NCI-H345 treated with DMSO at 0.1 percent for 48 hours (cell line): Measurements from ENCODE around the gene KREMEN1.

ENCODE experiments used
- DNase-seq: peaks from one replicate; lab custom pipeline; 2025; ENCODE audit not compliant: unreplicated experiment; lab: John Stamatoyannopoulos, UW

KREMEN1 gene

GRCh38 chr22:29126670-29127395, 54.0 kb downstream of the KREMEN1 start:
- DNase-seq: no peak

DNA sequence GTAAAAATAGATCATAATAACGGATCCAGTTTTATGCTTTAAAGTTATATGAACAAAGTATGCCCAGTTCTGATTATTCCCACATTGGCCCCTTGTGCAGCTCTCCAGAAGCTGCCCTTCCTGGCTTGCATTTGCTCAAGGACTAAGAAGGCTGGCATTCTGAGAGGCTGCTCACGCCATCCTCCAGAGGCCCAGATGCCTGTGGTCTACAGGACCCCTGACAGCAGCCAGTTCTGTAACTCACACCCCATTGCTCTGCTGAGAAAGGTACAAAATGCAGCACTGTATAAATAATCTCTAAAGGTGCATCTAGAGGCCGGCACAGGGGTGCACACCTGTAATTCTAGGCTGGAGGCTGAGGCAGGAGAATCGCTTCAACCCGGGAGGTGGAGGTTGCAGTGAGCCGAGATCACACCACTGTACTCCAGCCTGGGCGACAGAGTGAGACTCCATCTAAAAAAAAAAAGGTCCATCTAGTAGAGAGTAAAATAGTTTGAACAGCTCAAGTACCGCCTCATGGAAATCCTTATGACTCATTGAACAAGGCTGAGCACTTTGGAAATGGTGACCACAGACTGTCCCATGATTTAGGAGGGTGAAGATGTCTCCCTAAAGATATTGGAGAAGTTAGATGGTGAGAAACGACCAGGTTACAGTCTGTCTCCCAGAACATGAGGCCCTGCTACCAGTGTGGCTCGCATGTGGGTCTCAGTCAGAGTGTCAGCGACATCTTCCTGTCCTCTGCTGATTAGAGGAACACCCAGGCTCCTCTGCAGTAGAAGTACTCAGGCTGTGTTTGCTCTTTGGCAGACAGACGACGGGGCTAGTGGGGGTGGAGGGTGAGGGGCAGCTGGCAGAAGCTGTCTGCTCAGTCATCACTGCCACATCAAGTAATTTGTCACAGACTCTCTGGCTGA, 56.3 kb downstream of the KREMEN1 start:
- DNase-seq: peak; percentile 12

DNA sequence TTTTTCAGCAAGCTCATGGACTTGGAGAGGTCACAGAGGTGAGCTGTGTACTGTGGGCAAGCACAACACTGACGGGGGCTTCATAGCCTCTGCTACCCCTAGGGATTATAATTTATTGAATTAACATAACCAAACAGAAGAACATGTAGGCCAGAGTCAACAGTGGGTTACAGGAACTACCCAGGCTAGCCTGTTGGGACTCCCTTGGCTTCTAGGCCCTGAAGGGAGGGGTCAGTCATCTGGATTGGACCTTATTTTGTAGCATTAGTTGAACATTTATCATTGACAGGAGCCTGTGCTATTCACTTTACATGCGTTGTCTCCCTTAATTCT, 56.9 kb downstream of the KREMEN1 start:
- DNase-seq: no peak

GRCh38 chr22:29130476-29130875, 57.6 kb downstream of the KREMEN1 start:
- no peak for DNase-seq

DNA sequence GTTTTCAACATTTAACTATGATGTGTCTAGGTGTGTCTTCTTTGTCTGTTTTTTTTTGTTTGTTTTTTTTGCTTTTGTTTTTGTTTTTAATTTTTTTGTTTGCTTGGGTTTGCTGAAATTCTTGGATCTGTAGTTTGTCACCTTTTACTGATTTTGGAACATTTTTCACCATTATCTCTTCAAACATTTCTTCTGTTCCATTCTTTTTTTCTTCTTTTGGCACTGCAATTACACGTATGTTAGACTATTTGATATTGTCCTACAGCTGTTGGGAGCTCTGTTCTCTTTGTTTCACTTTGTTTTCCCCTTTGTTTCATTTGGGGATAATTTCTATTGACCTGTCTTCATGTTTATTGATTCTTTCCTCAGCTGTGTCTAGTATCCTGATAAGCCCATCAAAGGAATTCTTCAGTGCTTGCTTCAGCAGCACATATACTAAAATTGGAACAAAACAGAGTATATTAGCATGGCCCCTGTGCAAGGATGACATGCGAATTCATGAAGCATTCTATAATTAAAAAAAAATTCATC, 60.8 kb downstream of the KREMEN1 start:
- DNase-seq: no peak

DNA sequence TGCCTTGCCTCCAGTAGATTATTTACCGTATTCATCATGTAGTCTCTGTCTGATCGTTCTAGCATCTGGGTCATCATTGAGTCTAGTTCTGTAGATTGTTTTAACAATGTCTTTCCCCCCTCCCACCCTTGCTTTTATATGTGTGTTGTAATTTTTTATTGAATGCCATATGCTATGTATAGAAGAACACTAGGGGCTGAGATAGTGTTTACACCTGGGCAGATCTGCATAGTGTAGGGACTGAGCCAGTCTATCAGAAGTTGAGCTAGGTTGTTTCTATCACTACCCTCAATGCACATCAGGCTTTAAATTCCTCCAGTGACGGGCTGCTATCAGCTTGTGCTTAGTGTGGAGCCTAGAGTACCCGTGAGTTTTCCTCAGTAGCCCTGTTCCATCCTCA, 61.6 kb downstream of the KREMEN1 start:
- DNase-seq: no peak

- peak; percentile 8 for DNase-seq
Measured at GRCh38 chr22:29136782-29137700, 64.2 kb downstream of the KREMEN1 start.

DNA sequence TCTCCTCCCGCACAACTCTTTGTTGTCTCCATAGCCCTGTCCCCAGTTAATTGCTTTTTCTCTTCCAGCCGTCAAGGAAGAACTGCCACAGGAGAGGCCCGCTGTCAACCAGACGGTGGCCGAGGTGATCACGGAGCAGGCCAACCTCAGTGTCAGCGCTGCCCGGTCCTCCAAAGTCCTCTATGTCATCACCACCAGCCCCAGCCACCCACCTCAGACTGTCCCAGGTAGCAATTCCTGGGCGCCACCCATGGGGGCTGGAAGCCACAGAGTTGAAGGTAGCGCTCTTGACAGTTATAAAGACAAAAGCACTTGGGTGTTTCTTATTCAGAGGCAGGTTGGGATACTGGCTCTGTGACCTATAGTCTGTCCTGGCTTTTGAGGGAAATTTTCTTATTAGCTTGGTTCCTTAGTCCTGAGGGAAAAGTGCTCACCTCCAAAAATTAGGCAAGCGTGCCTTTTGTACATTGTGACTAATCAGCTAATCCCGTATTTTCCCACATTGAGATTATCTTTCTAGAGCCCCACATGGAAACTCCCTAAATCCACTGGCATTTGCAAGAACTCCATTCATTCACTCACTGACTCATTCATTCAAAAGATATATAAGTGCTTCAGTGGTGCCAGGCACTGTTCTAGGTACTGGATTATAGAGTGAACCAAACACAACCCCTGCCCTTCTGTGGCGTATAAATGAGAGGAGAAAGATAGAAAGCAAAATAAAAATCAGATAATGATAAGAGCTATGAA, 65.9 kb downstream of the KREMEN1 start:
- no peak for DNase-seq

DNA sequence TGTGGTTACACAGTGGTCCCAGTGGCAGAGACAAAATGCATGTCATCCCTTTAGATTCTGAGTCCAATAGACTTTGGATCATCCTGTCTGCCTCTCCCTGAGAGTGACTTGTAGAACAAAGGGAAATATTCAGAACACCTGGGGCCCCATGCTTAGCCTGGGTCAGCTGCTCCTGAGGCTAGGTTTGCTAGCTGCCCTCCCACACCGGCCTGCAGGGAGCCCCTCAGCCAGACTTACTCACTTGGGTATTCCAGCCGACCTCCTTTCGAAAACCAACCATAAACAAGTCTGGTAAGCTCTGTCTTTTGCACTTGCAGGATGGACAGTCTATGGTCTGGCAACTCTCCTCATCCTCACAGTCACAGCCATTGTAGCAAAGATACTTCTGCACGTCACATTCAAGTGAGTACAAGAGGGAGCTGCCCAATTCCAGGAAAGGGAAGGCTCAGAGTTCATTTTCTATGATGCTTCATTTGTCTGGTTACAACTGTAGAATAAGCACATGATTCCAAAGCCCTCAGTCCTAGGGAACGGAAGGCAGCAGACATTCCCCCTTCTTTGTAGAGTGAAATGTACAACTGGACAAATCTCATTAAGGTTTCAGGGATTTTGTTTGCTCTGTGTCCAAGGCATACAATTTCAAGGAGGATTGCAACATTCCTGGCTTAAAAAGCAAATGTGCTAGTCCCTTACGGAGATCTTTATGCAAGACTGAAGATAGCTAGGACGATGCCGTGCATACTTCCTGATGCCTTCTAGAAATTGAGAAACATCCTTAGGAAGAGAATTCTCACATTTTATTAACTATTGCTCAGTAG, 67.3 kb downstream of the KREMEN1 start:
- no peak for DNase-seq

DNA sequence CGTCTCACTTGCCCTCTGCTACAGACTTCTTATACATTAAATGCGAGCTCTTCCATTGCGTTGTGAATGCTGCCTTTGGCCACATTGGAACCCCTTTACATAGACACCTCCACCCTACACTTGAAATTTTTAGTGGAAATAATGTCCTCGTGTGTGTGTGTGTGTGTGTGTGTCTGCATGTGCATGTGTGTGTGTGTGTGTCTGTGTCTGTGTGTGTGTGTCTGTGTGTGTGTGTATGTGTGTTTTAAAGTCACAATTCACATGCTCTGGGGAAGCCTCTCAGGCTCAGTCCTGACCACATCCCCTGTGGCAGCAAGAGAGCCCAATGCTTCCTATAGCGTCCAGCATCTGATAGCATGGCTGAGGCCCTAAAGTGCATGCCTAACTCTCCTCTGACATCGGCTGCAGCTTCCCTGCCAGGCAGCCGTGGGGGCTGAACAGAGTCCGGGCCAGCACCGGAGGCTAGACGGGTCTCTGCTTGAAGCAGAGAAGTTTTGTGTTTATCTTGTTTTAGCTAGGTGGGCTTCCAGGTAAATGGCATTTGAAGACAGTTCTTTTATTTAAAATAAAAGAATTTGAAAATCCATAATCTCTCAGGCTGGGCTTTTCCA, 68.3 kb downstream of the KREMEN1 start:
- DNase-seq: no peak

DNA sequence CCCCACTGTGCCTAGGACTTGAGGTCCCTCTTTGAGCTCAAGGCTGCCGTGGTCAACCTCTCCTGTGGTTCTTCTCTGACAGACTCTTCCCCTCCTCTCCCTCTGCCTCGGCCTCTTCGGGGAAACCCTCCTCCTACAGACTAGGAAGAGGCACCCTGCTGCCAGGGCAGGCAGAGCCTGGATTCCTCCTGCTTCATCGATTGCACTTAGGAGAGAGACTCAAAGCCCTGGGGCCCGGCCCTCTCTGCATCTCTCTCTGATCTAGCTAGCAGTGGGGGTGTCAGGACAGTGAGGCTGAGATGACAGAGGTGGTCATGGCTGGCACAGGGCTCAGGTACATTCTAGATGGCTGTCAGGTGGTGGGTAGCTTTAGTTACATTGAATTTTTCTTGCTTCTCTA, 69.3 kb downstream of the KREMEN1 start:
- no peak for DNase-seq

DNA sequence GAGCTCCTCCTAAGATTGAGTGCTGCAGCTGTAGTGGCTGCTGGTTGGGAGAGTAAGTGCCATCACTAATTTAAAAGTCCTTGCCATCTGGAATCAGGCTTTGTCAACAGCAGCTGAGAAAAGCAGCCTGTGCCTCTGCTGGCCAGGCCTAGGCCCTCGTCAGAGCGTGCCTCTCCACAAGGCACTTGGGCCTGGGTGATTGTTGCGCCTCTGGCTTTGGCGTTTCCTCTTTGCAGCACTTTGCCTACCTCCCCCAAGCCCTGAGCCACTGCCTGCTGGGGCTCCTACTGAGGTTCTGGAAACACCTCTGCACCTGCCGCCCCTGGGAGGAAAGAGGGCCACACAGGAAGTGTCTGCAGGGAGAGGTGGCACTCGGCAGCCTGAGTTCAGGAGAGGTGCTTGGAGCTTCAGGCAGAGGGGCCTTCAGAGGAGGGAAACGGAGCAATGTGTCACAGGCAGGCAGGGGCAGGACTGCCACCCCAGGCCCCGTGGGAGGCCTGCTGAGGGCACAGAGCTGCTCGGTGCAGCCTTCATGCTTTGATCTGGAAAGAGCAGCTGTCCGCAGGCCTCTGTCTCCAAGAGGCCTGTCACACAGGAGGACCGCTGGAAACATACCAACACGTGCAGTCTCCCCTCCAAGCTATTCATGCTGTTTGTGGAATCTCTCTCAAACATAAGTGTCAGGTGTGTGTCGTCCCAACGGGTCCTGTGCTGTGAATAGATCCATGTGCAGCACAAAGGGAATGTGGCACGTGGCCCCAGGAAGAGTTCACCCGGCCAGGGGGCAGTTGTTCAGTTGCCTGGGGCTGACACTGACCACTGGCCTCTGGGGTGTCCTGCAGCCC, 71.3 kb downstream of the KREMEN1 start:
- peak; percentile 37 for DNase-seq

GRCh38 chr22:29144786-29145160, 71.9 kb downstream of the KREMEN1 start:
- no peak for DNase-seq

DNA sequence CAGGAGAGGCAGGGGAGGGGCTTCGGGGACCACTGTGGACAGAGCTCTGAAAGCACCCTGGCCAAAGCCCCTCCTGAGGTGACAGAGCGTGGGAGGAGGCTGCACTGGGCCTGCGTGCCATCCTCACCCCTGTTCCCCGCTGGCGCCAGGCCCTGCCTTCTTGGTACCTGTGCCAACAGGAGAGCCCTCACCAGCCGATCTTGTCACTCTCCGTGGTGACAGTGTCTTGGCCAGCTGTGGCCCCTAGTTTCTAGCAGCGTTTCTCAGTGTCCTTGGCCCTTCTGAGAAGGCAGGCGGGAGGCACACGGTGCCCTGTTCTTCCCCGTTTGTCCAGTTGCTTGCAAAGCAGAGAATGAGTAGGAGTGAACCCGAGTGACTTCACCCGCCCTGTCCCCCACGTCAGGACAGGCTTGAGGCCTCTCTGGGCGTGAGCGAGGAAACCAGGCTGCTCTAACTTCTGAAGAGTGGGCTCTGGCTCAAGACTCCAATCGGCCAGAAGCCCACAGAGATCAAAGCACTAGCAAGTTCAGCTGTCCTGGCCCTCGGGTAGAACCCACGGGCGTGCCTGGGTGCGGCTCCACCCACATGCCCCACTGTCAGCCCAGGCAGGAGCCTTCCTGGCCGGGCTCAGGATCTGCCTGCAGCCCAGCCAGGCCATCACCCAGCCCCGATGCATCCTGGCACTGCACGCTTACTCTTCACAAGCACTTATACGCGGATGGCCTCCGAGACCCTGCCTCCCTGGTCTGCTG, 72.7 kb downstream of the KREMEN1 start:
- no peak for DNase-seq

GRCh38 chr22:29146091-29146560, 73.3 kb downstream of the KREMEN1 start:
- no peak for DNase-seq

DNA sequence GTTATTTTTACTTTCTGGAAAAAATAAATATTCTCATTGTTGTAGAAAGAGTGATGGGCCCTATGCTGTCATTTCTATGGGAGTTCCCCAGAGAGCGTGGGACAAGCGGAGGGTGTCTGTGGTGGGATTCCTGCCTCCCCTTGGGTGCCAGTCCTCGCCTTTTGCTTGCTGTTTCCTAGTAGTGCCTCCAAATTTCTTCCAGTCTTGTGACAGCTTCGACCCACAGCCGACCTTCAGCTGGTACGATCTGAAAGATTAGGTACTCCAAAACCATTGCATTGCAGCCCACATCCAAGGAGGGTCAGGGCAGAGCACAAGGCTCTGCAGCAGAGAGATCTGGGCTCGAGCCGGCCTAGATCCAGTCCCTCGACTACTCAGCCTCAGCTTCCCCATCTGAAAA, 73.9 kb downstream of the KREMEN1 start:
- no peak for DNase-seq

- no peak for DNase-seq
Measured at GRCh38 chr22:29147331-29147899, 74.6 kb downstream of the KREMEN1 start.
